Measurements from ENCODE around the gene IGSF23.

The IGSF23 gene

DNA sequence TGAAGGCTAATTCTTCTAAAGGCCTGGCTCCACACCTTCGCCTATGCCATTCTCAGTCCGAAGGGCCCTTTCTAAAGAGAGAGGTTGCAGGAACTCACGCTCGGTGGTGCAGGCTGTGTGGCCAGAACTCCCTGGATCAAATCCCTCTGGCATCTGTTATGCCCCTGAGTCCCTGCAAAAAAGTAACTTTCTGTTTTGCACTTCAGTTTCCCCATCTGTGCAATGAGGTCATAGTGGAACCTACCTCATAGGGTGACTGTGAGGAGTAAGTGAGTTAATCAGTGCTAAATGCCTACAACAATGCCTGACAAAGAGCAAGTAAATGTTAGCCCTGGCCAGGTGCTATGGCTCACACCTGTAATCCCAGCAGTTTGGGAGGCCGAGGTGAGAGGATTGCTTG is 7.3 kb downstream of the IGSF23 start:
- H3K9me2 ChIP-seq (replicated peaks; ENCODE audit: insufficient read depth, low read length) = no peaks in the 10 kb centered on the region
- no peaks in the 10 kb centered on the region for H3K36me3 ChIP-seq (replicated peaks; ENCODE audit: insufficient read depth, low read length)
- no peak overlapping the region for H3K27ac ChIP-seq (ENCODE audit: low read length)
- H2AFZ ChIP-seq (ENCODE audit: low read length) = no peak overlapping the region
- H4K20me1 ChIP-seq (ENCODE audit: insufficient read depth, low read length) = no peaks in the 10 kb centered on the region
- no peaks in the 10 kb centered on the region for H3K9me3 ChIP-seq (replicated peaks; ENCODE audit: insufficient read depth, low read length)
- H3K4me1 ChIP-seq (ENCODE audit: low read length) = no peaks in the 10 kb centered on the region
- no peaks in the 10 kb centered on the region for H3K79me2 ChIP-seq (ENCODE audit: low read length)
- TF ChIP-seq EZH2phosphoT487 (IDR thresholded peaks at IDR 0.05; ENCODE audit: low read length) (no peak), EZH2 (optimal IDR thresholded peaks at IDR 0.05; ENCODE audit: low read depth, low read length) (no peak)
- TF ChIP-seq, protein P1, sequence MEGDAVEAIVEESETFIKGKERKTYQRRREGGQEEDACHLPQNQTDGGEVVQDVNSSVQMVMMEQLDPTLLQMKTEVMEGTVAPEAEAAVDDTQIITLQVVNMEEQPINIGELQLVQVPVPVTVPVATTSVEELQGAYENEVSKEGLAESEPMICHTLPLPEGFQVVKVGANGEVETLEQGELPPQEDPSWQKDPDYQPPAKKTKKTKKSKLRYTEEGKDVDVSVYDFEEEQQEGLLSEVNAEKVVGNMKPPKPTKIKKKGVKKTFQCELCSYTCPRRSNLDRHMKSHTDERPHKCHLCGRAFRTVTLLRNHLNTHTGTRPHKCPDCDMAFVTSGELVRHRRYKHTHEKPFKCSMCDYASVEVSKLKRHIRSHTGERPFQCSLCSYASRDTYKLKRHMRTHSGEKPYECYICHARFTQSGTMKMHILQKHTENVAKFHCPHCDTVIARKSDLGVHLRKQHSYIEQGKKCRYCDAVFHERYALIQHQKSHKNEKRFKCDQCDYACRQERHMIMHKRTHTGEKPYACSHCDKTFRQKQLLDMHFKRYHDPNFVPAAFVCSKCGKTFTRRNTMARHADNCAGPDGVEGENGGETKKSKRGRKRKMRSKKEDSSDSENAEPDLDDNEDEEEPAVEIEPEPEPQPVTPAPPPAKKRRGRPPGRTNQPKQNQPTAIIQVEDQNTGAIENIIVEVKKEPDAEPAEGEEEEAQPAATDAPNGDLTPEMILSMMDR (IDR thresholded peaks at IDR 0.05; ENCODE audit: low read length) = no peak
- DNase-seq = no peak
- H3K27me3 ChIP-seq (replicated peaks; ENCODE audit: insufficient read depth, low read length) = peaks cover 12% of the 10 kb centered on the region
- H3K4me3 ChIP-seq (ENCODE audit: low read length) = no peak overlapping the region
- H3F3A ChIP-seq (ENCODE audit: insufficient read depth, low read length) = no peaks in the 10 kb centered on the region
- H3K9ac ChIP-seq (ENCODE audit: low read length) = no peak overlapping the region
- no peak overlapping the region for H3K4me2 ChIP-seq (ENCODE audit: low read depth, low read length)

- H3K4me2 ChIP-seq (ENCODE audit: low read depth, low read length) = no peak overlapping the region
- H3F3A ChIP-seq (ENCODE audit: insufficient read depth, low read length) = no peaks in the 10 kb centered on the region
Measured at GRCh38 chr19:44621367-44621766, 8.0 kb downstream of the IGSF23 start.

GRCh38 chr19:44623080-44623479 is 9.7 kb downstream of the IGSF23 start:
- Histone ChIP-seq H2AFZ (ENCODE audit: low read length) (no peak overlapping the region), H4K20me1 (ENCODE audit: insufficient read depth, low read length) (no peaks in the 10 kb centered on the region), H3K27me3 (replicated peaks; ENCODE audit: insufficient read depth, low read length) (peaks cover 9% of the 10 kb centered on the region), H3K9ac (ENCODE audit: low read length) (no peak overlapping the region), H3F3A (ENCODE audit: insufficient read depth, low read length) (no peaks in the 10 kb centered on the region), H3K27ac (ENCODE audit: low read length) (no peak overlapping the region), H3K4me3 (ENCODE audit: low read length) (no peak overlapping the region), H3K4me1 (ENCODE audit: low read length) (no peaks in the 10 kb centered on the region), H3K9me2 (replicated peaks; ENCODE audit: insufficient read depth, low read length) (no peaks in the 10 kb centered on the region), H3K79me2 (ENCODE audit: low read length) (no peaks in the 10 kb centered on the region), H3K4me2 (ENCODE audit: low read depth, low read length) (no peak overlapping the region), H3K36me3 (replicated peaks; ENCODE audit: insufficient read depth, low read length) (no peaks in the 10 kb centered on the region), H3K9me3 (replicated peaks; ENCODE audit: insufficient read depth, low read length) (no peaks in the 10 kb centered on the region)
- TF ChIP-seq, protein P1 (IDR thresholded peaks at IDR 0.05; ENCODE audit: low read length) = no peak
- TF ChIP-seq EZH2 (optimal IDR thresholded peaks at IDR 0.05; ENCODE audit: low read depth, low read length) (no peak), EZH2phosphoT487 (IDR thresholded peaks at IDR 0.05; ENCODE audit: low read length) (no peak)
- no peak for DNase-seq

More at GRCh38 chr19:44621367-44621766, 8.0 kb downstream of the IGSF23 start:
- no peak for DNase-seq
- H3K9me2 ChIP-seq (replicated peaks; ENCODE audit: insufficient read depth, low read length) = no peaks in the 10 kb centered on the region
- H3K27me3 ChIP-seq (replicated peaks; ENCODE audit: insufficient read depth, low read length) = peaks cover 12% of the 10 kb centered on the region
- H3K9me3 ChIP-seq (replicated peaks; ENCODE audit: insufficient read depth, low read length) = no peaks in the 10 kb centered on the region
- H3K27ac ChIP-seq (ENCODE audit: low read length) = no peak overlapping the region
- no peak overlapping the region for H3K9ac ChIP-seq (ENCODE audit: low read length)
- no peaks in the 10 kb centered on the region for H4K20me1 ChIP-seq (ENCODE audit: insufficient read depth, low read length)
- H3K4me3 ChIP-seq (ENCODE audit: low read length) = no peak overlapping the region
- H3K36me3 ChIP-seq (replicated peaks; ENCODE audit: insufficient read depth, low read length) = no peaks in the 10 kb centered on the region
- H2AFZ ChIP-seq (ENCODE audit: low read length) = no peak overlapping the region
- no peaks in the 10 kb centered on the region for H3K79me2 ChIP-seq (ENCODE audit: low read length)
- H3K4me1 ChIP-seq (ENCODE audit: low read length) = no peaks in the 10 kb centered on the region
- no peak for TF ChIP-seq EZH2phosphoT487 (IDR thresholded peaks at IDR 0.05; ENCODE audit: low read length)
- no peak for TF ChIP-seq EZH2 (optimal IDR thresholded peaks at IDR 0.05; ENCODE audit: low read depth, low read length)
- TF ChIP-seq, protein P1 (IDR thresholded peaks at IDR 0.05; ENCODE audit: low read length) = no peak
